HG03354 (cell line): ENCODE measurements around the gene PHLDA3.

ENCODE experiments used
- ATAC-seq: cut with Tn5 transposase; IDR thresholded peaks from one replicate; pipeline ENCODE4 v1.9.1; 2021; ENCODE audit warnings: mild to moderate bottlenecking; ENCODE audit not compliant: unreplicated experiment, poor library complexity, severe bottlenecking

The PHLDA3 gene

DNA sequence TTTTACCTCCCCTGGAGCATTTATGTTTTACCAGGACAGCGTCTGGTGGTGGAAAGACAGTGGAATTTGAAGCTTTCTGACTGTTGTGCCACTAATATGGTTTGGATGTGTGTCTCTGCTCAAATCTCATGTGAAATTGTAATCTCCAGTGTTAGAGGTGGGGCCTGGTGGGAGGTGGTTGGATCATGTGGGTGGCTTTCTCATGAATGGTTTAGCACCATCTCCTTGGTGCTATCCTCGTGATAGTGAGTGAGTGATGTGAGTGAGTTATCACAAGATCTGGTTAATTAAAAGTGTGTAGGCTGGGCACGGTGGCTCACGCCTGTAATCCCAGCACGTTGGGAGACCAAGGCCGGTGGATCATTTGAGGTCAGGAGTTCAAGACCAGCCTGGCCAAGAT lies 23.7 kb downstream of the PHLDA3 start:
- ATAC-seq, result no peak

GRCh38 chr1:201444792-201445191 lies 24.2 kb downstream of the PHLDA3 start:
- ATAC-seq, result no peak

- no peak for ATAC-seq
These were observed 25.2 kb downstream of the PHLDA3 start for GRCh38 chr1:201443747-201444146.

- ATAC-seq, result no peak
These were observed 32.0 kb downstream of the PHLDA3 start for GRCh38 chr1:201436969-201437368.

DNA sequence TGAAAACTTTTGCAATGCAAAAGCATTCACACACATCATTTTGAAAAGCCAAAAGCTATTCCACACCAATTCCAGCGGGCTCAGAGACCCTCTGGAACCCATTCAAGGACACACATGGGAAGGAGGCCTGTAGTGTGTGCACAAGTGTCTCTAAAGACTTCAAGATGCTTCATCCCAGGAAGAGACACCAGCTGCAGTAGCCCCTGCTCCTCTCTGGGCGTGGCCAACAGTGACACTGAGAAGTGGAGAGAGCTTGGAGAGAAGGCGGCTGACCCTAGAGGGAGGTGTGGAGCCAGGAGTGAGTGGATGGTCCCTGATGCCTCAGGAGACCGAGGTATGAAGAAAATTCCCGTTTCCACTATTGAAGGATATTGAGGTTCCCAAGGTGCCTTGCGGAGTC lies 32.6 kb downstream of the PHLDA3 start:
- no peak for ATAC-seq

DNA sequence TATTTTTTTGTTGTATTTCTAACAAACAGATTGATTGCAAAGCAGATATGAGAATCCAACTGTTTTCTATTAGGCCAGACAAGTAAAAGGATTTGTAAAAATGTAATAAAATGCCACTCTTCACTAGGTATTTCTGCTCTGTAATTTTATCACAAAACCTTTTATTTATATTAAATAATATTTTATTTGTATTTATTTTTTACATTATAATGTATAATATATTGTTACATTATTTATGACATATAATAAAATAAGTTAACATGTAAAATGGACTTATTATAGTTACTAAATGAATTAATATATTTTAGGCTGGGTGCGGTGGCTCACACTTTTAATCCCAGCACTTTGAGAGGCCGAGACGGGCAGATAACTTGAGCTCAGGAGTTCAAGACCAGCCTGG lies 34.7 kb downstream of the PHLDA3 start:
- ATAC-seq, result no peak

- ATAC-seq, result no peak
These were observed 35.4 kb downstream of the PHLDA3 start for GRCh38 chr1:201433609-201434008.

GRCh38 chr1:201430776-201431175 lies 38.2 kb downstream of the PHLDA3 start:
- no peak for ATAC-seq

- no peak for ATAC-seq
These were observed 39.1 kb downstream of the PHLDA3 start for GRCh38 chr1:201429736-201430501.

GRCh38 chr1:201427963-201428362 lies 41.0 kb downstream of the PHLDA3 start:
- no peak for ATAC-seq

- no peak for ATAC-seq
These were observed 42.3 kb downstream of the PHLDA3 start for GRCh38 chr1:201426479-201427310.

- no peak for ATAC-seq
These were observed 44.8 kb downstream of the PHLDA3 start for GRCh38 chr1:201424146-201424545.

DNA sequence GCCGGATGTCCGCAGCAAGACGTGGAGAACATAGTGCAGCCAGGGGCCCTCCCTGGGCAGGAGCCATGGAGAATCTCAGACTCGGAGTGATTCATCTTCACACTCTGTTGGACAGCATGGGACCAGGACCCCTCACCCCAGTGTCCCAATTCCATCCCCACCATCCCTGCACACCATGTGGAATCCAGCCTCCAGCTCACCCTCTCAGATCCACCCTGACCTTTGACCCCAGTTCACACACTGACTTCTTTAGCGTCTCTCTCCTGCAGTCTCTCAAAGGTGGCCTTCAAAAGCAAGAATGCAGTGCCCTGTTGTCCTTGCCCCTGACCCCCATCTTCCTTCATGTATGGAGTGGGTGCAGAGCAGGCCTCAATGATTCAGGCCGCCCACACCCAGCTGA lies 45.3 kb downstream of the PHLDA3 start:
- ATAC-seq, result no peak

DNA sequence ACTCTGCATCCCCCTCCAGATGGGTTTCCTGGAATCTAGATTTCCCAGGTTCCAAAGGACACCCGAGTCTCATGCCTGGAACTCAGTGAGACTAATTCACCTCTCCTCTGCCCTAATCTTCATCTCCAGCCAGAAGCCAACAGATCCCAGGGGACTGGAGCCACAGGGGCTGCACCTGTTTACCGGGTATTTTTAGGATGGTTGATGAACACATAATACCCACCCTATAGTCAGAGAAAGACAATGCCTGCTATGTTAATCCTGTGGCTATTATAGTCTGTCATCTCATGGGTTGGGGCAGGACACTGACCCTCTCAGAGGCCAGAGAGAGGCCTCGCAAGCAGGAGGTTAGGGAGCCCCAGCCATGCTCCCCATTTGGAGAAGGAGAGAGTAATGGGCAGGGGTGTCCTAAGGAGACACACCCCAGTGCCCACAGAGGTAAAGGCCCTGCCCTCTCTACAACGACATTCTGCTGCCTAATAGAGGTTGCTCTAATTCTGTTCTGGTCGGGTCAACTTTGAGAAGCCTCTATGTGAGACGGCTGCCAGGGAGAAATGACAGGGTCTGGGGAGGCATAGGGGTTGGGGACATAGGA lies 46.5 kb downstream of the PHLDA3 start:
- ATAC-seq, result no peak

- ATAC-seq, result no peak
These were observed 47.0 kb downstream of the PHLDA3 start for GRCh38 chr1:201422026-201422425.

DNA sequence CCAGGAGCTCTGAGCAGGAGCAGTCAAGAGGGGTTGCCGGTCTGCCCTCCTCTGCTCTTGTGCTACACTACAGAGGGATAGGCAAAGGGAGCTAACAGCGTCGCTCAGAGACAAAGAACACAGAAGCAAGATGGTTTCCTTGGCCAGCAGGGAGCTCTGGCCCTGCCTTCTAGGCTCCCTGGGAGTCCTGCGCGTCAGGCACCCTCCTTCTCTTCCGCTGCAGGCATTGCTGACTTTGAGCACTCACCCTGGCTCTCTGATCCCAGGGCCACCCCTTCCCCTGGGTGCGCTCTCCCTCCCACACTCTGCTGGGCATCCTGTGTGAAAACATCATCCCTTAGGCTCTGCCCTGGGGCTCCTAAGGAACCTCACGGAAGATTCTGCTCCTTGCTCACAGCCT lies 47.9 kb downstream of the PHLDA3 start:
- no peak for ATAC-seq

- no peak for ATAC-seq
These were observed 48.4 kb downstream of the PHLDA3 start for GRCh38 chr1:201420608-201421002.

DNA sequence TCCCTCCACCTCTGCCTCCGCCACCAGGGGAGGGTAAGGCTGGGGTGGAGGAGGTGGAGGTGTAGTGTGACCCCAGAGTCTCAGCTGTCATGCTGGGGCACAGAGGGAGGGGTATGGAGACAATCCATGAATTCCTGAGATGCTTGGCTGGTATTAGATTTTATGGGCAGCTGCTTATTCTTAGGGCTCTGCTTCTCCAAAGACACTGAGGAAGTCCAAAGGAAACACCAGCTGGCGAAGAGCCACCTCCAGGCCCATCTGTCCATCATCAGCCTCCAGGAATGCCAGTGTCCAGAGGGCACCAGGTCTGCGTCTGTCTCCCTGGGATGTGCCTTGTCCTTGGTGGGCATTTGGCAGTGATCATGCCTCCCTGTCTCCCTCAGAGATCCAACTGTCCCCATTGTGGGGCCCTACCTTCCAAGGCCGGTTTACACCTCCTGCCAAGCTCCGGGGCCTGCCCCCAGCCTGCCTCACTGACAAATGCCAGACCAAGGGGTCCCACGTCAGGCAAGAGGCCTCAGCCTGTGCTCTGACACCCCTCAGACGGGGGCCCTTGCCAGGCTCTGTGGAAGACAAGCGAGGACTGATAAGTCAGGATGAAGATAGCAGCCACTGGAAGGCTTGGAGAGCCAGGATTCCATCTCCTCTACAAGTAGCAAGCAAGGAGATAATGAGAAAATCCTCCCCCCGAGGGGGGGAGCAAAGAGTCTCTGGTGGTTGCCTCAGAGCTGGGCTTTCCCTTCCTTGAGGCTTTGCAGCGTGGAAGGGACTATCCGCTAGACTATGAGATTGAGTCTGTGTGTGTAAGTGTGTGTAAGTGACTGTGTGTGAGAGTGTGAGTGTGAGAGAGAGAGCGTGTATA lies 49.0 kb downstream of the PHLDA3 start:
- no peak for ATAC-seq

DNA sequence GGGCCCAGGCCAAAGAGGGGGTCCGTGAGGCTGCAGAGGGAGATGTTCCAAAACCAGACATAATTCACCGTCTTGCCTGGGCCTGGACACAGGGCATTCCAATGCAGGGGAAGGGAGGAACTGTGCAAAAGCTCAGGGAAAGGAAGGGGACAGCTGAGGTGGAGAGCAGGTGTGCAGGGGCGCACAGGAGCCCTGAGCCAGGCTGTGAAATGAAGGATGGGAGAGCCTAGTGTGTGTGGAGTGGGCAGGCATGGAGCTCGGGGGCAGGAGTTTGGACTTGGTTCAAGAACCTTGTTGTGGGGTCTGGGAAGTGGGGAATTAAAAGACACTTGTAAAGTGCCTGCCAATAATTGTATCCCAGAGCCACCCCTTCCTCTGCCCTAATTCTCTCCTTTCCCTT lies 49.7 kb downstream of the PHLDA3 start:
- no peak for ATAC-seq

DNA sequence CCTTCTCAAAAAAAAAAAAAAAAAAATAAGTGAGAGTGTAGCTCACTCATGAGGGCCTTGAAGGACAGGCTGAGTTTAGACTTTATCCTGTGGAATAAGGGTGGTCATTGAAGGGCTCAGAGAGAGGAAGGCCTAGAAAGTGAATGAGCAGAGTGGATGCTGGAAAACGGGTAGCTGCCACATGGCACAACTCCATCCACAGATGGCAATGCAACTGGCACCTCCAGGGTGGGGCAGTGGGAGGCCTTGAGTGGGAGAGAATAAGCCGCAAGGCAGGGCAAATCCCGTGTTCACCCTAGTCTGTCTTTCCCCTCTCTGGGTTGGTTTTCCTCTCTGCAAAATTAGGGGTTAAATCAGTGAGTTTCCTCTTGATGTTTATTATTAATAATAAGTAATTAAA lies 50.5 kb downstream of the PHLDA3 start:
- ATAC-seq, result no peak
